GM12874 (cell line): Measurements from ENCODE around the gene MARCO.

ENCODE experiments used
- CTCF ChIP-seq: IDR thresholded peaks from 2 replicates; pipeline ENCODE4 v1.5.1; 2011; ENCODE audit warnings: low read depth, mild to moderate bottlenecking, control low read depth, low read length, moderate library complexity; ENCODE audit not compliant: insufficient read depth

The MARCO gene

DNA sequence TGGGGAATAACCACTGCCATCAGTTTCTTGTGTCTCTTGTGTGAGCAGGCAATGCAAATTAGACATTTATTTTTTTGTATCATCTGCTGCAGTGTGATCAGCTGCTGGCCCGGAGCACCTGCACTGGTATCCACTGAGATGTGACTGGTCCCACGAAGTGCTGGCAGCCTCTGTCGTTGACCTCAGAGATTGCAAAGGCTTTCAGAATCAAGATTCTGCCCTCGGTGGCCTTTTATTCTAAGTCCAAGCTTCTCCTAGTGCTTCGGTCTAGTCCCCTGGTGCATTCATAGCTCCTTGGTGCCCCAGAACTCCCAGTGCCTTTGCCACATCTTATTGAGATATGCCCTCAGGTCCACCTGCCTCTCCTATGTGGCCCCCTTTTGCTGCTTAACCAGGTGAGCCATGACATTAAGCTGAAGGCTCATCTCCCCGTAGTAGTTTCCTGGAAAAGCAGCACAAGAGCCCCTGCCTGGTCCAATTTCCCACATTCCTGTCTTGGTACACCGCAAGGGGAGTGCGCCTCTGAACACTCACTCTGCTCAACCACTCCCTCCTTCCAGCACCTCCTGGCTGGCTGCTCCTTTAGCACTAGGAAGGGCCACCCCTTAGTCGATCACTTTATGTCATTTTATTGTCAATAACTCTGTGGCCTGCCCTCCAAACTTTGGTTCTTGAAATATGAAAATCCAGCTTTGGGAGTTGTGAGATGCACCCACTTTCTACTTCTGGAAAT, 27.1 kb upstream of the MARCO start:
- TF ChIP-seq CTCF = no peak

- no peak for TF ChIP-seq CTCF
Observed at GRCh38 chr2:118918017-118918416, 24.0 kb upstream of the MARCO start.

GRCh38 chr2:118921646-118922045, 20.3 kb upstream of the MARCO start:
- no peak for TF ChIP-seq CTCF

DNA sequence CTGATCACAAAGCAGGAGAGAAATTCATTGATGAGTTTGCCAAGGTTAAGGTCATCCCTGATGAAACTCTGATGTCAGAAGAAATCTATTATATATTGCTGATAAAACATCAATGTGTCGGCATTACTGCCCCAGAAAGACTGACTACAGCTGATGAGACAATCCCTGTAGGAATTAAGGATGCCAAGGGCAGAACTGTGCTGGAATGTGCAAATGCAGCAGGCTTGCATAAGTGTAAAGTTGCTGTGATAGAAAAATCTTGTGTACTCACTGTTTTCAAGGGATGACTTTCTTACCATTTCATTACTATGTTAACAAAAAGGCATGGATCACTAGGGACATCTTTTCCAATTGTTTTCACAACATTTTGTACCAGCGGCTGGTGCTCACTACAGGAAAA, 19.7 kb upstream of the MARCO start:
- TF ChIP-seq CTCF = no peak

- TF ChIP-seq CTCF = no peak
Observed at GRCh38 chr2:118923371-118923770, 18.6 kb upstream of the MARCO start.

DNA sequence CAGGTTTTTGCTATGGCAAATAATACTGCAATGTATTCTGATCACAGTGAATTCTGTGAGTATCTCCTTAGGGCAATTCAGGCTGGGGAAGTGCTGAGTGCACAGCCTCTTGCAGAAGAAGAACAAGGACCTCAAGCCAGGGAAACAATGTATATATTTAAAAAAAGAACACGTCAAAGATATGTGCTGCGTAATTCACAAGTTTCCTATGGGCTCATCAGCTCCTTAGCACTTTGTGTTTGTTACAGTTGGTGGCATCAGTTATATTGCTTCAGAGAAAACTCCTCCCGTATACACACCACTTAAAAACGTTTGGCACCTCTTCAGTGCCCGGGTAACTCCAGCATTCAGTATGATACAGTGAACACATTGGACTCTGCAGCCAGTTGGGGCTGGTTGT, 16.5 kb upstream of the MARCO start:
- TF ChIP-seq CTCF = no peak

- no peak for TF ChIP-seq CTCF
Observed at GRCh38 chr2:118925981-118926380, 16.0 kb upstream of the MARCO start.

GRCh38 chr2:118929059-118929458, 12.9 kb upstream of the MARCO start:
- no peak for TF ChIP-seq CTCF
